GM18873 (cell line): ENCODE data around the gene TRIP13.
"Not testable (repeated sequence)": the region's sequence is repeated elsewhere in the genome, so short reads cannot be mapped to it uniquely, and the experiment has no call there.

ENCODE experiments used
- ATAC-seq: cut with Tn5 transposase; IDR thresholded peaks from one replicate; pipeline ENCODE4 v1.9.1; 2021; ENCODE audit warnings: mild to moderate bottlenecking, moderate library complexity, moderate number of reproducible peaks; ENCODE audit not compliant: unreplicated experiment, low FRiP score

Gene TRIP13

GRCh38 chr5:916441-917293, 24.0 kb downstream of the TRIP13 start:
- no peak for ATAC-seq

DNA sequence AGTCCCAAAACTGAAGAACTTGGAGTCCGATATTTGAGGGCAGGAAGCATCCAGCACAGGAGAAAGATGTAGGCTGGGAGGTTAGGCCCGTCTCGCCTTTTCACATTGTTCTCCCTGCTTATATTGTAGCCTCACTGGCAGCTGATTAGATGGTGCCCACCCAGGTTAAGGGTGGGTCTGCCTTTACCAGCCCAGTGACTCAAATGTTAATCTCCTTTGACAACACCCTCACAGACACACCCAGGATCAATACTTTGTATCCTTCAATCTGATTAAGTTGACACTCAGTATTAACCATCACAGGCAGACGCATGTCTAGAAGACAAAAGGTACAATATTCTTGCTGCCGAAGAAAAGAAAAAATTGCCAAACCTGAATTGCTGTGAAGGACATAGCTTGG, 26.0 kb downstream of the TRIP13 start:
- ATAC-seq = not testable (repeated sequence)

- no peak for ATAC-seq
Measured at GRCh38 chr5:919356-920000, 26.8 kb downstream of the TRIP13 start.

GRCh38 chr5:920321-920720, 27.6 kb downstream of the TRIP13 start:
- ATAC-seq = no peak

GRCh38 chr5:921456-922435, 29.1 kb downstream of the TRIP13 start:
- ATAC-seq = no peak

DNA sequence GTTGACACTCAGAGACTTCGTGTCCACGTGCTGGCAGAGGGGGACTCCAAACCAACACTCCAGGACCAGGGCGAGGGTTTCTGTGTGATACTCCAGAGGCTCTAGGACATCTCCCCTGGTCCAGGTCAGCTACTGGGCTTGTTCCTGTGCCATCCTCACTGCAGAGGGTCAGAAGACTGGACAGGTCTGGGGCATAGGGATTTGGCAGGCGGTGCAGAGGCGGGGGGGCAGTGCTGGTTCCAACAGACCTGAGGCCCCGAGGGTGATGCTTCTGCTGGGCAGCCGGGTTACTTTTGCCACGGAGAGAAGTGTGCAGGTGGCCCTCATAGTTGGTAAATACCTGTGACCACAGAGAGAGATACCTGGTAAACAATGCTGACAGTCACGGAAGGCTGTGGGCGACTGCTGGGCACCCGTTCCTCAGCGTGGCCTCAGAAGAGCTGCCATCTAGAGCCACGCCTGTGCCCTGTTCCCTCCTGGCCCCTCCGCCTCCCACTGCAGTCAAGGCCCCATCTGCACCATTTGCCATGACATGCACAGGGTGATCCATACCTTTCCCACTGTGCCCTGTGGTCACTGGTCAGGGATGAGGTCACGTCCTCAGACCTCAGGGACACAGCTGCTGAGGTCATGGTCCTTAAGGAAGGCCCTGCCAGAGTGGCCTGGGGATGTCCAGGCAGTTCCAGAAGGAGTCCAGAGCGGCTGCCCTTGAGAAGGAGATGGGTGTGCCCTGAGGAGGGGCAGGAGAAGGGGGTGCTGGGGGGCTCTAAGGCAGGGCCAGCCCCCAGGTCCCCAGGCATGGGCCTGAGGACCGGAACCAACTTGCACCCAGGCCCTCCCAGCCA, 30.0 kb downstream of the TRIP13 start:
- no peak for ATAC-seq

DNA sequence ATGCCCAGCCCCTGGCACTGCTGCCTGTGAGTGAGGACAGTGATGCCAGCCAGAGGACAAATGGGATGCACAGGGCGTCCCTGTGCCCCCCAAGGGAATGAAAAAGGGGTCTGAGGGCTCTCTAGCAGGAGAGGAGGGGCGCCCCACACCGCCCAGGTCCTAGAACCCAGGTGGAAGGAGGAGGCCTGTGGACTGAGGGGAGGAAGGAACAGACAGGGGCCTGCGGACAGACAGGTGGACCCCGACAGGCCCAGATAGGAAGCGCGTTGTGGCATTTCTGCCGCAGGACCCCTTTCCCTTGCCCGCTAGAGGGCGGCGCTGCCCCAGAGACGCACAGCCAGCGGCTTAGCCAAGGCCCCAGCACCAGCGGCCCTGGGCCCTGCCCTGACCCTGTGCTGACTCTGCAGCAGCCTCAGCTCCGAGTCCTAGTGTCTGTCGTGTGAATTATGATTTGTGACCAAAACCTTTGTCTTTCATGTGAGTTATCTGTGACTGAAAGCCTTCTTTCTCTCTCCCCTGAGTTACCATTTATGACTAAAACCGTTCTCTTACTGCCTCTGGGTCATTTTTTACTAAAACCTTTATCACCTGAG, 30.7 kb downstream of the TRIP13 start:
- no peak for ATAC-seq

DNA sequence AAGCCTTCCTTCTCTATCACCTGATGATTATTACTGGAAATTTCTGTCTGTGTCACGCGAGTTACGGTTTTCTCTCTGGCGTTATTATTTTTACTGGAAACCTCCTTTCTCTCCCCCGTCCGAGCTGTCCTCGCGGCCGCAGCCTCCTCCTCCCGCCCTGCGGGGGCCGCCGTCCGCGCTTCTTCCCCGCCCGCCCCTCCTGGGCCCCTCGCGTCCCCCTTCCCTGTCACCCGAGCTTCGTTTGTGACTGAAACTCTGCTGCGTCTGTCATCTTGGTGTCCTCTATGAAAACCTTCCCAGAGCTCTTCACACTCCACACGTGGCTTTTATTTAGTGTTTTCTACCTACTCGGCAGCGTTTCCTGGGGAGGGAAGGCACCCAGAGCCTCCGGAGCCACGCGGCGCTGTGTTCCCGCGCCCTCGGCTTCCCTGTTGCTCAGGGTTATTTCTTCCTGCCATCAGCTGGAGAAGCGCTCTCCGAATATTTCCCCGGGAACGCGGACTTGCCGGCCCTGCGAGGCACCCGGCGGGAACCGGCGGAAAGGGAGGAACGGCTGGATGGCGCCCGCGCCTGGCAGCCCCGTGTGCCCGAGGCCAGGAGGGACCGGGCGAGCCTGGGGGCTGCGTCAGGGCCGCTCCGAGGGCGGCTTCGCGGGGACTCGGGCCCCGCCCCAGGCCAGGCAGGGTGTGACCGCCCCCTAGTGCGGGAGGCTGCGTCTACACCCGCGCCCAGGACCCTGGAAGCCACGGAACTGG, 33.9 kb downstream of the TRIP13 start:
- no peak for ATAC-seq

DNA sequence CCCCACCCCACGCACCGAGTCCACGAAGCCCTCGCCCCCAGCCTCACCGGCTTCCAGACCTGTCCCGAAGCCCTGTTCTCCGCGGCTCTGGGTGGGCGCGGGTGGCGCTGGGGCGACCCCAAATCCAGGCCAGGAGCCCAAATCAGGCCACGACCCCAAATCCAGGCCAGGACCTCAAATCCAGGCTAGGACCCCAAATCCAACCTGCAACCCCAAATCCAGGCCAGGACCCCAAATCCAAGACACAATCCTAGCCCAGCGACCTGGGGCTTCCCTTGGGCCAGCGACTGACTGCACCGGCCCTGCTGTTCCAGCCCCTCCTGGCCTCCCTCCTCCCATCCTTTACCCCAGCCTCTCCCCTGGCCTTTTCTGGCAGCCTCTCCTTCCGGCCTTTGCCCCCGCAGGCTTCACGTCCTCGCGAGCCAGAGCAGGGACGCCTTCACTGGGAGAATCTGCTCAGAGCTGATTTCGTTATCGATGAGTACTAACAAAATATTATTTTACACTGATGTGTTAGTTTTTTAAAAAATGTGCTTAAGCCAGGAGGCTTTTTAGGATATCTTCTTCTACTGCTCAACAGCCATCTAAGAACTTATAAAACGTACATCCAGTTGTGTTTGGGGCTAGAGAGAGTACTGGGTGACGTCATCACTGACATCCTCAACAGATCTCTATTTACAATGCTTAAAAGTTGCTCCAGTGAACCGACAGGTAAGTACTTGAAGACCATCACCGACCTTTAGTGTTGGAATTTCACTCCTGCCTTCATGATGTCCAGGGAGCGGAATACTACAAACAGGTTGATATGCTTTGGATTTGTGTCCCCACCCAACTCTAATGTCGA, 34.7 kb downstream of the TRIP13 start:
- ATAC-seq = no peak

- ATAC-seq = not testable (repeated sequence)
Measured at GRCh38 chr5:929182-929581, 36.5 kb downstream of the TRIP13 start.

DNA sequence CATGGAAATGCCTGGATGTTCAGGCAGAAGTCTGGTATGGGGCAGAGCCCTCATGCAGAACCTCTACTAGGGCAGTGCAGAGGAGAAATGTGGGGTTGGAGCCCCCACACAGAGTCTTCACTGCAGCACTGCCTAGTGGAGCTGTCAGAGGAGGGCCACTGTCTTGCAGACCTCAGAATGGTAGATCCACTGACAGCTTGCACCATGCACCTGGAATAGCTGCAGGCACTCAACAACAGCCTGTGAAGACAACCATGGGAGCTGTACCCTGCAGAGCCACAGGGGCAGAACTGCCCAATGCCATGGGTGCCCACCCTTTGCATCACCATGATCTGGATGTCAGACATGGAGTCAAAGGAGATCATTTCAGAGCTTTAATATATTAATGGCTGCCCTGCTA, 36.9 kb downstream of the TRIP13 start:
- ATAC-seq = no peak

DNA sequence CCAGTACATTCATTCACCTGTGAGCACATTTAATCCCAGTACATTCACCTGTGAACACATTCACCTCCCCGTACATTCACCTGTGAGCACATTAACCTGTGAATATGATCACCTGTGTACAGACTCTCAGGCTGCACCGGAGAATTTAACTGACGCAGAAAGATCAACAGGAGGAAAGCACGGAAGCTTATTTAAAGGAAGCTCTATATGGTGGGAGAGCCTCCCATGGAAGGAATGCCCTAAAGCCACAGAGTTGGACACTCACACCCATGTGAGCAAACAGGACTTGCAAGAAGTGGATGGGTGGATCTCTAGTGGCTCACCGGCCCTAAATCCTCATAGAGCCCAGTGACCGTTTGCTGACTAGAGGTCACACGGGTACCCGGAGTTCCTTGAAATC, 38.2 kb downstream of the TRIP13 start:
- no peak for ATAC-seq

DNA sequence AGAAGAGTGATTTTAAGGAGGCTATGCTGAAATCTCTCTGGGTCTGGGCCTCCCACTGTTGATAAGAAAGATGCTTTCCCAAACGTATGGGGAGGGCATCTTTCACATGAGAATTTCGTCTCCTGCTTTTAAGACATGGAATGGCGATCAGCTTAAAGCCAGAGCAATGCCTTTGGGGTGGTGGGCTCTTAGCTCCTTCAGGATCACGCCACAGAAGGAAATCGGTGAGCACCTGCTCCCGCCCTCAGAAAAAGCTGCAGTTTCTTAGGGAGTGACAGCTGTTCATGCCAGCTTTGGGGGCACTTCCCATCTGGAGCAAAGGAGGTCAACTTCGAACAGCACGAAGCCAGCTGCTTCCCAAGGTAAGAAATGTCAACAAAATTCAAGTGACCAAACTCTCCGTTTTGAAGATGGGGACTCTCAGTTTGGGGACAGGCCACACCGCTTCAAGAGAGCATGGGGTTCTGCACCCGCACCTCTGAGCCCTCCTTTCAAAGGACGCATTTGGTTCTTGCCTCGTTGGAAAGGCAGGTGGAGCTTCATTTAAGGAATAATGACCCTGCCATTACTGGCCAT, 39.0 kb downstream of the TRIP13 start:
- ATAC-seq = no peak

- ATAC-seq = no peak
Measured at GRCh38 chr5:932151-932627, 39.5 kb downstream of the TRIP13 start.

DNA sequence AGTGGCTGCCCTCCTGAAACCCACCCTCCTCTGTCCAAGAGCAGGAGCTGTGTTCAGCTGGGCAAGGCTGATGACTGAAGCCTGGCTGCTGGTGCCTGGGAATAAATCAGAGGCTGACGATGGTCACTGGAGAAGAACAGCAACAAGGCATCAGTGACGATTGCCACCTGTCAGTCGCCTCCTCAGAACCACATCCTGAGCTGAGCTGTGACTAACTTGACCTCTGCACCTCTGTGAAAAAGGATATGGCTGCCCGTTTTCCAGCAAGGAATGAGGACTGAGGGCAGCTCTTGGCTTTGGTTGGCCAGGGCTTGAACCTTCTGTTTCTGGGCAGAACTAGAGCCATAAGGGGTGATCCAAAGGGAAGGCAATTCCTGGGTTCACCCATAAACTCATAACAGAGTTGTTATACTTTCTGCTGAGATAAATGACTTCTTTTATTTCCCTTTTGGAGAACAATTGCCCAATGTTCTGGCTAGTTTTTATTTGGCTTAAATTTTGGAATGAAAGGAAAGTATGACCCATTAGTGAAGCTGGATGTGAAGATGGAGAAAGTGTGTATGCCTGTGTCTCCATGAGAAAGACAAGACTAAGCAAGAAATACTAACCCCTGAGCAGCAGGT, 40.1 kb downstream of the TRIP13 start:
- ATAC-seq = no peak

GRCh38 chr5:933251-933861, 40.7 kb downstream of the TRIP13 start:
- ATAC-seq = no peak

GRCh38 chr5:933951-934350, 41.3 kb downstream of the TRIP13 start:
- ATAC-seq = not testable (repeated sequence)
